WTC11 (cell line): Measurements from ENCODE around the gene ASCC3. TPM values are rescaled to one million over a fixed set of nuclear protein-coding genes. Genes with fewer than 3 reads are reported as not detected.

Experiments used
- ATAC-seq: fragments of 200-7000 bp; cut with Tn5 transposase; 2 replicates; pipeline ENCODE4 v1.10.0; 2021; ENCODE audit warnings: mild to moderate bottlenecking, moderate library complexity
- CTCF ChIA-PET: fragments of 300-600 bp; sonication (Branson Sonifier 250); formaldehyde crosslinking; loops from one replicate; lab custom pipeline; 2021; ENCODE audit warnings: antibody characterized with exemption; lab: Charles Lee
- POLR2A ChIA-PET: fragments of 350-600 bp; sonication (Branson Sonifier 250); formaldehyde crosslinking; loops from one replicate; lab custom pipeline; 2021; ENCODE audit warnings: antibody characterized with exemption; lab: Charles Lee
- DNase-seq: peaks from one replicate; pipeline ENCODE4 v3.0.0; 2021; ENCODE audit warnings: low spot score
- H3K27ac Mint-ChIP-seq: 2 replicates; pipeline ENCODE4 v1.8.0; 2021; ENCODE audit warnings: mixed read lengths
- H3K27me3 Mint-ChIP-seq: 2 replicates; pipeline ENCODE4 v1.8.0; 2021; ENCODE audit warnings: low read depth, mild to moderate bottlenecking, moderate library complexity, mixed read lengths
- H3K36me3 Mint-ChIP-seq: 2 replicates; pipeline ENCODE4 v1.8.0; 2021; ENCODE audit warnings: mixed read lengths
- H3K4me1 Mint-ChIP-seq: 2 replicates; pipeline ENCODE4 v1.8.0; 2022; ENCODE audit warnings: mixed read lengths
- H3K4me3 Mint-ChIP-seq: 2 replicates; pipeline ENCODE4 v1.8.0; 2021; ENCODE audit warnings: mild to moderate bottlenecking, moderate library complexity, mixed read lengths
- H3K9me3 Mint-ChIP-seq: 2 replicates; pipeline ENCODE4 v1.8.0; 2021; ENCODE audit warnings: mixed read lengths
- ETV6 ChIP-seq: sonication (generic); formaldehyde crosslinking; IDR thresholded peaks from 2 replicates; pipeline ENCODE4 v1.8.1; 2022; ENCODE audit warnings: mild to moderate bottlenecking, missing genetic modification reagents
- FOXJ3 ChIP-seq: sonication (generic); formaldehyde crosslinking; IDR thresholded peaks from 2 replicates; pipeline ENCODE4 v1.9.0; 2021; ENCODE audit warnings: missing genetic modification reagents, mild to moderate bottlenecking, borderline replicate concordance
- NFE2L1 ChIP-seq: sonication (generic); formaldehyde crosslinking; IDR thresholded peaks from 2 replicates; pipeline ENCODE4 v1.8.1; 2023; ENCODE audit warnings: missing genetic modification reagents
- ZNF263 ChIP-seq: sonication (generic); formaldehyde crosslinking; IDR thresholded peaks from 2 replicates; pipeline ENCODE4 v1.8.1; 2022; ENCODE audit warnings: low read depth, mild to moderate bottlenecking, moderate library complexity, missing genetic modification reagents
- total RNA-seq: library from RNA; stranded (reverse); gene quantifications from 3 replicates; pipeline ENCODE4 v1.2.3, GENCODE V29; 2021
- TF ChIP-seq, protein P1 (sequence below): sonication (generic); formaldehyde crosslinking; IDR thresholded peaks from 2 replicates; pipeline ENCODE4 v1.8.1; 2022; ENCODE audit warnings: missing genetic modification reagents, borderline replicate concordance
- TF ChIP-seq, protein P2 (sequence below): sonication (generic); formaldehyde crosslinking; IDR thresholded peaks from 2 replicates; pipeline ENCODE4 v1.8.1; 2023; ENCODE audit warnings: mild to moderate bottlenecking, missing genetic modification reagents, moderate library complexity
- TF ChIP-seq, protein P3 (sequence below): sonication (generic); formaldehyde crosslinking; IDR thresholded peaks from 2 replicates; pipeline ENCODE4 v1.8.1; 2023; ENCODE audit warnings: mild to moderate bottlenecking, missing genetic modification reagents
- TF ChIP-seq, protein P4 (sequence below): fragments of 250-450 bp; sonication (Bioruptor Pico); conservative IDR thresholded peaks from 2 replicates; pipeline ENCODE4 v1.9.0; 2021; ENCODE audit warnings: mild to moderate bottlenecking
- TF ChIP-seq, protein P5 (sequence below): sonication (generic); formaldehyde crosslinking; IDR thresholded peaks from 2 replicates; pipeline ENCODE4 v1.8.1; 2023; ENCODE audit warnings: mild to moderate bottlenecking, missing genetic modification reagents, borderline replicate concordance
- TF ChIP-seq, protein P6 (sequence below): fragments of 250-450 bp; sonication (Bioruptor Pico); IDR thresholded peaks from 2 replicates; pipeline ENCODE4 v1.8.0; 2021; ENCODE audit warnings: mild to moderate bottlenecking
- TF ChIP-seq, protein P7 (sequence below): sonication (generic); formaldehyde crosslinking; IDR thresholded peaks from 2 replicates; pipeline ENCODE4 v1.8.1; 2023; ENCODE audit warnings: mild to moderate bottlenecking, moderate library complexity, missing genetic modification reagents

The ASCC3 gene
- total RNA-seq, 1 experiment from 2014 or later, result 80.7 TPM

DNA sequence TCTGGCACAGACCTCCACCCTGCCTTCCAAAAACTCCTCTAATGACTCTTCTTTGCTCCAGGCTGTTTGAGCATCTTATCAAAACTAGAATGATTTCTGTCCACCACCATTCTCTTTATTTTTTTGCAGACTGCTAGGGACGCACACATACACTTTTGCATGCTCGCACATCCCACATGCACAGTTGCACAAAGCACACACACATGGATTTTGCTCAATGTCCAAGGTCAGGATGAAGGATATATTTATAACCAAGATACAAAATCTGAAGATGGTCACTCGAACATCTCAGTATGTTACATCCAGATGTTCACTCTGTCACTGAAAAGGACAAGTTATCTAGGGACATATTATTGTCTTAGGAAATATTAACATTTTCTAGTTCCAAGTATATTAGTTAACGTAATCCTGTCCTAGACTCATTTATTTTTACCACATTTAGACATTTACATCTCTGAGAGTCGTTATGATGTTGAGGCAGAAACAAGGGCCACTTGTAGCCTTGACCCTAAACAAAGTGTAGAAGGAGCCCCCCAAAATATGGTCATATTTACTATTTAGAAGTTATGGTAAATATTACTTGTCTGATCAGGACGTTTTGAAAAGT lies 413.0 kb downstream of the ASCC3 start:
- H3K36me3 Mint-ChIP-seq, result no peaks in the 10 kb centered on the region
- H3K9me3 Mint-ChIP-seq, result no peaks in the 10 kb centered on the region
- TF ChIP-seq NFE2L1 (no peak), ZNF263 (CRISPR knock-in tag) (no peak), ETV6 (no peak), FOXJ3 (no peak)
- TF ChIP-seq, protein P1, sequence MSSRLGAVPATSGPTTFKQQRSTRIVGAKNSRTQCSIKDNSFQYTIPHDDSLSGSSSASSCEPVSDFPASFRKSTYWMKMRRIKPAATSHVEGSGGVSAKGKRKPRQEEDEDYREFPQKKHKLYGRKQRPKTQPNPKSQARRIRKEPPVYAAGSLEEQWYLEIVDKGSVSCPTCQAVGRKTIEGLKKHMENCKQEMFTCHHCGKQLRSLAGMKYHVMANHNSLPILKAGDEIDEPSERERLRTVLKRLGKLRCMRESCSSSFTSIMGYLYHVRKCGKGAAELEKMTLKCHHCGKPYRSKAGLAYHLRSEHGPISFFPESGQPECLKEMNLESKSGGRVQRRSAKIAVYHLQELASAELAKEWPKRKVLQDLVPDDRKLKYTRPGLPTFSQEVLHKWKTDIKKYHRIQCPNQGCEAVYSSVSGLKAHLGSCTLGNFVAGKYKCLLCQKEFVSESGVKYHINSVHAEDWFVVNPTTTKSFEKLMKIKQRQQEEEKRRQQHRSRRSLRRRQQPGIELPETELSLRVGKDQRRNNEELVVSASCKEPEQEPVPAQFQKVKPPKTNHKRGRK, result no peak
- TF ChIP-seq, protein P2, sequence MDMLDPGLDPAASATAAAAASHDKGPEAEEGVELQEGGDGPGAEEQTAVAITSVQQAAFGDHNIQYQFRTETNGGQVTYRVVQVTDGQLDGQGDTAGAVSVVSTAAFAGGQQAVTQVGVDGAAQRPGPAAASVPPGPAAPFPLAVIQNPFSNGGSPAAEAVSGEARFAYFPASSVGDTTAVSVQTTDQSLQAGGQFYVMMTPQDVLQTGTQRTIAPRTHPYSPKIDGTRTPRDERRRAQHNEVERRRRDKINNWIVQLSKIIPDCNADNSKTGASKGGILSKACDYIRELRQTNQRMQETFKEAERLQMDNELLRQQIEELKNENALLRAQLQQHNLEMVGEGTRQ (CRISPR knock-in tag), result no peak
- TF ChIP-seq, protein P3, sequence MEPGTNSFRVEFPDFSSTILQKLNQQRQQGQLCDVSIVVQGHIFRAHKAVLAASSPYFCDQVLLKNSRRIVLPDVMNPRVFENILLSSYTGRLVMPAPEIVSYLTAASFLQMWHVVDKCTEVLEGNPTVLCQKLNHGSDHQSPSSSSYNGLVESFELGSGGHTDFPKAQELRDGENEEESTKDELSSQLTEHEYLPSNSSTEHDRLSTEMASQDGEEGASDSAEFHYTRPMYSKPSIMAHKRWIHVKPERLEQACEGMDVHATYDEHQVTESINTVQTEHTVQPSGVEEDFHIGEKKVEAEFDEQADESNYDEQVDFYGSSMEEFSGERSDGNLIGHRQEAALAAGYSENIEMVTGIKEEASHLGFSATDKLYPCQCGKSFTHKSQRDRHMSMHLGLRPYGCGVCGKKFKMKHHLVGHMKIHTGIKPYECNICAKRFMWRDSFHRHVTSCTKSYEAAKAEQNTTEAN (CRISPR knock-in tag), result no peak
- TF ChIP-seq, protein P4, sequence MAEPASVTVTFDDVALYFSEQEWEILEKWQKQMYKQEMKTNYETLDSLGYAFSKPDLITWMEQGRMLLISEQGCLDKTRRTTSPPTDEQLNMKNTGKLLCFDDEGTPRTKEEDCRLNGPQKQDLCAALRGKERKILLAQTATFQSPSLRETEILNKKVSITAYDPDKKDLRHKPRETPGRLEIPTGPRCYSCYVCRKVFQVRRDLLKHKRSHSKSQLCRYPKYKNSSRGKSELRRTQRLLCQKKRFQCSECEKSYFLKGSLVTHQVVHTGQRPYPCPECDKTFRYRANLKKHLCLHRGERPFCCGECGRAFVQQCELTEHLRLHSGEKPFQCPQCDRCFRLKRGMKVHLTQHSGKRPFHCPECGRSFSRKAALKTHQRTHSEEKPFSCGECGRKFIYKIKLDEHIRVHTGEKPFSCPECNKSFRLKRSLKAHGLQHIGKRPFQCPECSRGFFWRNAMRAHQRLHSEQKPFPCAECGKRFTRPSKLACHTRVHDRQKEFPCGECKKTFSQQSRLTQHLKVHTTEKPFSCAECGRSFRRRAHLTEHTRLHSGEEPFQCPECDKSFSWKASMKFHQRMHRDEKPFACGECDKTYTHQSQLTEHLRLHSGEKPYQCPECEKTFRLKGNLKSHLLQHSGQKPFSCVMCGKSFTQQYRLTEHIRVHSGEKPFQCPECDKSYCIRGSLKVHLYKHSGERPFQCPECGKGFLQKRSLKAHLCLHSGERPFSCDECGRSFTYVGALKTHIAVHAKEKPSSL (CRISPR knock-in tag), result no peak
- TF ChIP-seq, protein P5, sequence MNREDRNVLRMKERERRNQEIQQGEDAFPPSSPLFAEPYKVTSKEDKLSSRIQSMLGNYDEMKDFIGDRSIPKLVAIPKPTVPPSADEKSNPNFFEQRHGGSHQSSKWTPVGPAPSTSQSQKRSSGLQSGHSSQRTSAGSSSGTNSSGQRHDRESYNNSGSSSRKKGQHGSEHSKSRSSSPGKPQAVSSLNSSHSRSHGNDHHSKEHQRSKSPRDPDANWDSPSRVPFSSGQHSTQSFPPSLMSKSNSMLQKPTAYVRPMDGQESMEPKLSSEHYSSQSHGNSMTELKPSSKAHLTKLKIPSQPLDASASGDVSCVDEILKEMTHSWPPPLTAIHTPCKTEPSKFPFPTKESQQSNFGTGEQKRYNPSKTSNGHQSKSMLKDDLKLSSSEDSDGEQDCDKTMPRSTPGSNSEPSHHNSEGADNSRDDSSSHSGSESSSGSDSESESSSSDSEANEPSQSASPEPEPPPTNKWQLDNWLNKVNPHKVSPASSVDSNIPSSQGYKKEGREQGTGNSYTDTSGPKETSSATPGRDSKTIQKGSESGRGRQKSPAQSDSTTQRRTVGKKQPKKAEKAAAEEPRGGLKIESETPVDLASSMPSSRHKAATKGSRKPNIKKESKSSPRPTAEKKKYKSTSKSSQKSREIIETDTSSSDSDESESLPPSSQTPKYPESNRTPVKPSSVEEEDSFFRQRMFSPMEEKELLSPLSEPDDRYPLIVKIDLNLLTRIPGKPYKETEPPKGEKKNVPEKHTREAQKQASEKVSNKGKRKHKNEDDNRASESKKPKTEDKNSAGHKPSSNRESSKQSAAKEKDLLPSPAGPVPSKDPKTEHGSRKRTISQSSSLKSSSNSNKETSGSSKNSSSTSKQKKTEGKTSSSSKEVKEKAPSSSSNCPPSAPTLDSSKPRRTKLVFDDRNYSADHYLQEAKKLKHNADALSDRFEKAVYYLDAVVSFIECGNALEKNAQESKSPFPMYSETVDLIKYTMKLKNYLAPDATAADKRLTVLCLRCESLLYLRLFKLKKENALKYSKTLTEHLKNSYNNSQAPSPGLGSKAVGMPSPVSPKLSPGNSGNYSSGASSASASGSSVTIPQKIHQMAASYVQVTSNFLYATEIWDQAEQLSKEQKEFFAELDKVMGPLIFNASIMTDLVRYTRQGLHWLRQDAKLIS (CRISPR knock-in tag), result no peak
- TF ChIP-seq, protein P6, sequence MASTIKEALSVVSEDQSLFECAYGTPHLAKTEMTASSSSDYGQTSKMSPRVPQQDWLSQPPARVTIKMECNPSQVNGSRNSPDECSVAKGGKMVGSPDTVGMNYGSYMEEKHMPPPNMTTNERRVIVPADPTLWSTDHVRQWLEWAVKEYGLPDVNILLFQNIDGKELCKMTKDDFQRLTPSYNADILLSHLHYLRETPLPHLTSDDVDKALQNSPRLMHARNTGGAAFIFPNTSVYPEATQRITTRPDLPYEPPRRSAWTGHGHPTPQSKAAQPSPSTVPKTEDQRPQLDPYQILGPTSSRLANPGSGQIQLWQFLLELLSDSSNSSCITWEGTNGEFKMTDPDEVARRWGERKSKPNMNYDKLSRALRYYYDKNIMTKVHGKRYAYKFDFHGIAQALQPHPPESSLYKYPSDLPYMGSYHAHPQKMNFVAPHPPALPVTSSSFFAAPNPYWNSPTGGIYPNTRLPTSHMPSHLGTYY (CRISPR knock-in tag), result no peak
- TF ChIP-seq, protein P7, sequence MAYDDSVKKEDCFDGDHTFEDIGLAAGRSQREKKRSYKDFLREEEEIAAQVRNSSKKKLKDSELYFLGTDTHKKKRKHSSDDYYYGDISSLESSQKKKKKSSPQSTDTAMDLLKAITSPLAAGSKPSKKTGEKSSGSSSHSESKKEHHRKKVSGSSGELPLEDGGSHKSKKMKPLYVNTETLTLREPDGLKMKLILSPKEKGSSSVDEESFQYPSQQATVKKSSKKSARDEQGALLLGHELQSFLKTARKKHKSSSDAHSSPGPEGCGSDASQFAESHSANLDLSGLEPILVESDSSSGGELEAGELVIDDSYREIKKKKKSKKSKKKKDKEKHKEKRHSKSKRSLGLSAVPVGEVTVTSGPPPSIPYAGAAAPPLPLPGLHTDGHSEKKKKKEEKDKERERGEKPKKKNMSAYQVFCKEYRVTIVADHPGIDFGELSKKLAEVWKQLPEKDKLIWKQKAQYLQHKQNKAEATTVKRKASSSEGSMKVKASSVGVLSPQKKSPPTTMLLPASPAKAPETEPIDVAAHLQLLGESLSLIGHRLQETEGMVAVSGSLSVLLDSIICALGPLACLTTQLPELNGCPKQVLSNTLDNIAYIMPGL (CRISPR knock-in tag), result no peak
- no peak overlapping the region for H3K27ac Mint-ChIP-seq
- peak overlapping the region; percentile 64 for H3K4me3 Mint-ChIP-seq
- DNase-seq (no peak), ATAC-seq (no peak)
- ChIA-PET CTCF (interaction anchor here (2.8 kb wide), 1 partner anchor 7 kb away, joined by 26 read pairs; no protein-coding TSS in a partner anchor), POLR2A (no interaction called here)
- peaks cover 51% of the 10 kb centered on the region for H3K4me1 Mint-ChIP-seq
- no peaks in the 10 kb centered on the region; the same call in 1 of the 2 replicates for H3K27me3 Mint-ChIP-seq
